CD14-positive monocyte (primary cell): ENCODE results near the gene ABO. TPM values are rescaled to one million over a fixed set of nuclear protein-coding genes. Genes with fewer than 3 reads are reported as not detected.

ENCODE experiments used
- DNase-seq, 3 donors: peaks; one replicate each; pipeline ENCODE4 v3.0.0-alpha.2; 2011 to 2022
- H2AFZ ChIP-seq: 2 replicates; pipeline ENCODE4 v1.6.0; 2012; ENCODE audit warnings: mild to moderate bottlenecking, low read depth, low read length, inconsistent platforms; ENCODE audit not compliant: insufficient read depth, poor library complexity, severe bottlenecking
- H3K27ac ChIP-seq, 2 donors: 1 replicate in 1 of 2; 2 replicates in 1 of 2; pipeline ENCODE4 v1.5.1; 2012 to 2013; ENCODE audit warnings: low read length in 2 of 2, control low read depth in 1 of 2, inconsistent platforms in 1 of 2, low read depth in 1 of 2, mild to moderate bottlenecking in 1 of 2
- H3K27me3 ChIP-seq, 2 donors: one replicate each; pipeline versions ENCODE4 v1.6.0 to v1.6.1; 2011 to 2013; ENCODE audit warnings: low read length in 2 of 2; ENCODE audit not compliant: control insufficient read depth in 2 of 2, insufficient read depth in 2 of 2
- H3K36me3 ChIP-seq, 2 donors: replicated peaks in 1 of 2; 1 replicate in 1 of 2; 2 replicates in 1 of 2; pipeline versions ENCODE4 v1.5.1 to v1.6.1; 2012 to 2013; ENCODE audit warnings: low read length in 2 of 2, control low read depth in 1 of 2, inconsistent platforms in 1 of 2, mild to moderate bottlenecking in 1 of 2; ENCODE audit not compliant: insufficient read depth in 2 of 2, control insufficient read depth in 1 of 2
- H3K4me1 ChIP-seq, 2 donors: 1 replicate in 1 of 2; 2 replicates in 1 of 2; pipeline versions ENCODE4 v1.5.1 to v1.6.1; 2012 to 2013; ENCODE audit warnings: low read length in 2 of 2, control low read depth in 1 of 2, inconsistent platforms in 1 of 2, mild to moderate bottlenecking in 1 of 2, moderate library complexity in 1 of 2; ENCODE audit not compliant: insufficient read depth in 2 of 2, control insufficient read depth in 1 of 2
- H3K4me2 ChIP-seq: replicated peaks from 2 replicates; pipeline ENCODE3; 2012; ENCODE audit warnings: low read length, moderate library complexity, mild to moderate bottlenecking; ENCODE audit not compliant: poor library complexity, severe bottlenecking; ENCODE audit errors: extremely low read depth
- H3K4me3 ChIP-seq, 3 experiments: fragments of 200-600 bp in 1 of 3; sonication (generic) in 1 of 3; replicated peaks in 1 of 3; 1 replicate in 2 of 3; 2 replicates in 1 of 3; pipeline ENCODE4 v1.5.1; 2011 to 2013; ENCODE audit warnings: low read length in 3 of 3, mild to moderate bottlenecking in 3 of 3, control low read depth in 2 of 3, low read depth in 2 of 3, inconsistent platforms in 1 of 3, moderate library complexity in 1 of 3
- H3K79me2 ChIP-seq: 2 replicates; pipeline ENCODE4 v1.6.0; 2012; ENCODE audit warnings: mild to moderate bottlenecking, control low read depth, inconsistent platforms, low read length, moderate library complexity; ENCODE audit not compliant: insufficient read depth
- H3K9ac ChIP-seq: 2 replicates; pipeline ENCODE4 v1.6.0; 2017; ENCODE audit warnings: low read length, mild to moderate bottlenecking; ENCODE audit not compliant: insufficient read depth, poor library complexity, severe bottlenecking
- H3K9me3 ChIP-seq, 2 donors: replicated peaks in 1 of 2; 1 replicate in 1 of 2; 2 replicates in 1 of 2; pipeline versions ENCODE4 v1.5.1 to v1.6.1; 2012 to 2013; ENCODE audit warnings: low read length in 2 of 2, control low read depth in 1 of 2; ENCODE audit not compliant: control insufficient read depth in 1 of 2, insufficient read depth in 1 of 2
- H4K20me1 ChIP-seq: 2 replicates; pipeline ENCODE4 v1.6.0; 2012; ENCODE audit warnings: mild to moderate bottlenecking, low read length, control low read depth, moderate library complexity; ENCODE audit not compliant: insufficient read depth
- H3K27ac Mint-ChIP-seq, 7 donors: one replicate each; pipeline ENCODE4 v1.8.0; 2020; ENCODE audit warnings: mild to moderate bottlenecking in 7 of 7, mixed read lengths in 7 of 7, moderate library complexity in 6 of 7, inconsistent platforms in 2 of 7
- H3K27me3 Mint-ChIP-seq, 3 donors: one replicate each; pipeline ENCODE4 v1.8.0; 2021 to 2022; ENCODE audit warnings: low read depth in 3 of 3, mild to moderate bottlenecking in 3 of 3, mixed read lengths in 3 of 3, moderate library complexity in 3 of 3, inconsistent platforms in 1 of 3
- H3K36me3 Mint-ChIP-seq, 2 donors: one replicate each; pipeline ENCODE4 v1.8.0; 2020; ENCODE audit warnings: mixed read lengths in 2 of 2, inconsistent platforms in 1 of 2, mild to moderate bottlenecking in 1 of 2
- H3K4me1 Mint-ChIP-seq: one replicate; pipeline ENCODE4 v1.8.0; 2020; ENCODE audit warnings: mild to moderate bottlenecking, mixed read lengths
- H3K4me3 Mint-ChIP-seq, 2 donors: one replicate each; pipeline ENCODE4 v1.8.0; 2020; ENCODE audit warnings: mild to moderate bottlenecking in 2 of 2, mixed read lengths in 2 of 2, moderate library complexity in 1 of 2
- H3K9me3 Mint-ChIP-seq, 7 donors: one replicate each; pipeline ENCODE4 v1.8.0; 2020 to 2022; ENCODE audit warnings: mixed read lengths in 7 of 7, mild to moderate bottlenecking in 6 of 7, moderate library complexity in 6 of 7, inconsistent platforms in 2 of 7
- CTCF ChIP-seq: fragments of 200-600 bp; IDR thresholded peaks from one replicate; pipeline ENCODE4 v1.8.0; 2022; ENCODE audit warnings: antibody characterized with exemption, mild to moderate bottlenecking
- WGBS: methylation state at CpG from one replicate; pipeline ENCODE4 v1.1.5; 2013; ENCODE audit warnings: missing lambda C conversion rate; ENCODE audit not compliant: insufficient coverage; 5-methylcytosine and 5-hydroxymethylcytosine counted together
- intact Hi-C, 2 donors: fragments of 100-400 bp; cut with micrococcal nuclease; formaldehyde crosslinking; loops; one replicate each; pipeline versions ENCODE4 v1.15.0 to v1.15.1; 2023
- polyA plus RNA-seq, 3 donors: library from polyadenylated mRNA; depleted of rRNA in 1 of 3; unstranded in 2 of 3; stranded (reverse) in 1 of 3; fragments of 300-500 nt in 2 of 3; fragments of >200 nt in 1 of 3; fragmentation: Illumina TruSeq in 2 of 3; gene quantifications; 1 replicate in 2 of 3; 2 replicates in 1 of 3; pipeline ENCODE4 v1.2.3, GENCODE V29; 2012 to 2021

ABO gene
- polyA plus RNA-seq, 3 donors = 0.50 to 2.1 TPM; not detected in 1

GRCh38 chr9:133250741-133251170 lies 24.2 kb downstream of the ABO start:
- H2AFZ ChIP-seq = no peak overlapping the region
- H3K4me3 ChIP-seq = no peak overlapping the region
- peaks cover 0 to 3% (median 0%) of the 10 kb centered on the region in 7 donors for H3K9me3 Mint-ChIP-seq
- H3K27me3 ChIP-seq = peaks cover 0 to 3% of the 10 kb centered on the region in 2 donors
- H4K20me1 ChIP-seq = no peaks in the 10 kb centered on the region
- 100% methylated on average over 1 of the region's 5 CpGs for WGBS
- no peaks in the 10 kb centered on the region for H3K36me3 Mint-ChIP-seq
- intact Hi-C loops = no loop called here
- H3K27ac Mint-ChIP-seq = peak overlapping the region in 1 of 7 donors; percentile 21
- H3K4me1 ChIP-seq = peaks cover 0 to 13% of the 10 kb centered on the region in 2 donors
- no peaks in the 10 kb centered on the region for H3K4me1 Mint-ChIP-seq
- H3K9ac ChIP-seq = no peak overlapping the region
- no peaks in the 10 kb centered on the region for H3K36me3 ChIP-seq
- no peaks in the 10 kb centered on the region for H3K79me2 ChIP-seq
- no peaks in the 10 kb centered on the region for H3K9me3 ChIP-seq
- H3K27me3 Mint-ChIP-seq = peaks cover 0 to 2% (median 0%) of the 10 kb centered on the region in 3 donors
- DNase-seq = no peak
- H3K27ac ChIP-seq = no peak overlapping the region
- H3K4me2 ChIP-seq = no peak overlapping the region
- no peak for TF ChIP-seq CTCF
- no peak overlapping the region for H3K4me3 Mint-ChIP-seq

- Mint-ChIP-seq H3K27ac (no peak overlapping the region), H3K36me3 (no peaks in the 10 kb centered on the region), H3K4me1 (no peaks in the 10 kb centered on the region), H3K4me3 (no peak overlapping the region), H3K27me3 (peaks cover 2 to 3% (median 3%) of the 10 kb centered on the region in 3 donors), H3K9me3 (peaks cover 0 to 3% (median 0%) of the 10 kb centered on the region in 7 donors)
- H3K4me3 ChIP-seq = no peak overlapping the region
- TF ChIP-seq CTCF = no peak
- H4K20me1 ChIP-seq = no peaks in the 10 kb centered on the region
- peaks cover 0 to 13% of the 10 kb centered on the region in 2 donors for H3K4me1 ChIP-seq
- peaks cover 0 to 3% of the 10 kb centered on the region in 2 donors for H3K27me3 ChIP-seq
- no peak overlapping the region for H3K9ac ChIP-seq
- no peaks in the 10 kb centered on the region for H3K36me3 ChIP-seq
- intact Hi-C loops = no loop called here
- H2AFZ ChIP-seq = no peak overlapping the region
- no peaks in the 10 kb centered on the region for H3K9me3 ChIP-seq
- no peak overlapping the region for H3K27ac ChIP-seq
- no peaks in the 10 kb centered on the region for H3K79me2 ChIP-seq
- WGBS = no CpG with 5 or more reads among the region's 1 CpG
- no peak overlapping the region for H3K4me2 ChIP-seq
- no peak for DNase-seq
Measured at GRCh38 chr9:133249337-133249736, 25.7 kb downstream of the ABO start.
